GM19238 (cell line): Measurements from ENCODE around the gene TTC9.
A peak's percentile ranks its signal among the peaks of the same experiment; 100 is the strongest.
"Not testable (repeated sequence)": the region's sequence is repeated elsewhere in the genome, so short reads cannot be mapped to it uniquely, and the experiment has no call there.

ENCODE experiments used
- DNase-seq: peaks from one replicate; pipeline ENCODE4 v3.0.0; 2011; ENCODE audit warnings: low spot score; ENCODE audit not compliant: insufficient read length

Gene TTC9

DNA sequence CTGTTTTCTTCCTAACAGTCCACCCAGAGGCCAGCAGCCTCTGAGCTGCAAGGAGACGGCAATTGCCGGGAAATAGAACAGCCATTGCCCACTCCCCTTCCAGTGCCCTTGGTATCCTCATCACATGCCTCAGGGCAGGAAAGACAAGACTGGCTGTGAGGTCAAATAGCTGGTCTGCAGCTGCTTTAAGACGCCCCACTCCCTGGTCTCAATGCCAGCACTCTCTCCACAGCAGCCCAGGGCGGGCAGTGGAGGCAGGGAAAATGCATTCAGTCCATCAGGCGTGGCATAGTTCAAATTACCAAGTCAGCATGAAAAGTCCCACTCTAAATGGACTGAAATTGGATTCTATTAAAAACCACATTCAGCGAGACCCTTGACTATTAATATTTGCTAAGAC, 35.6 kb downstream of the TTC9 start:
- DNase-seq: no peak

DNA sequence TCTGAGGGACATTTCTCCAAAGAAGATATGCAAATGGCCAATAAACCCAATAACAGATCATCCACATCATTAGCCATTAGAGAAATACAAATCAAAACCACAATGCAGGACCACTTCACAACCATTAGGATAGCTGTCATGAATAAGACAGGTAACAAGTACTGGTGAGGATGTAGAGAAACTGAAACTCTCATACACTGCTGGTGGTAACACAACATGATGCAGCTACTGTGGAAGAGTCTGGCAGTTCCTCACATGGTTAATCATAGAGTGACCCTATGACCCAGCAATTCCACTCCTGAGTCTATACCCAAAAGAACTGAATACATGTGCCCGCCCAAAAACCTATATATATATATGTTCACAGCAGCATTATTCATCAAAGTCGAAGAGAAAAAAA, 39.0 kb downstream of the TTC9 start:
- no peak for DNase-seq

DNA sequence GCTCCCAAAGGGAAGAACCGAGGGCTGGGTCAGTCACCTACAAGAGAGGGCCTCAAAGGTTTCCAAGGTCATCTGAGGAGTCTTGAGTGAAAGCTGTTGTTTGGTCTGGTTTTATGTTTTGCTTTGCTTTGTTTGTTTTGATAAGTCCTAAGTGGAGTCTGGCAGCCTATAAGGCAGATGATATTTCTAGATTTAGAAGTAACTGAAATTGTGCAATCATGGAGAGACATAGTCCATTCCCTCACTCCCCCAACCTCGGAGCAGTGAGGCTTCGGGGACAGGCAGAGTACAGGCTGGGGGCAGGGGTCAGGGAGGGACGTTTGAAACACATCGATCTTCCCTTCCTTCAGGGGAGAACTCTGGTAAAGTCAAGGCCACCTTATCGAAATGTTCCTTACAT, 42.3 kb downstream of the TTC9 start:
- DNase-seq: no peak

DNA sequence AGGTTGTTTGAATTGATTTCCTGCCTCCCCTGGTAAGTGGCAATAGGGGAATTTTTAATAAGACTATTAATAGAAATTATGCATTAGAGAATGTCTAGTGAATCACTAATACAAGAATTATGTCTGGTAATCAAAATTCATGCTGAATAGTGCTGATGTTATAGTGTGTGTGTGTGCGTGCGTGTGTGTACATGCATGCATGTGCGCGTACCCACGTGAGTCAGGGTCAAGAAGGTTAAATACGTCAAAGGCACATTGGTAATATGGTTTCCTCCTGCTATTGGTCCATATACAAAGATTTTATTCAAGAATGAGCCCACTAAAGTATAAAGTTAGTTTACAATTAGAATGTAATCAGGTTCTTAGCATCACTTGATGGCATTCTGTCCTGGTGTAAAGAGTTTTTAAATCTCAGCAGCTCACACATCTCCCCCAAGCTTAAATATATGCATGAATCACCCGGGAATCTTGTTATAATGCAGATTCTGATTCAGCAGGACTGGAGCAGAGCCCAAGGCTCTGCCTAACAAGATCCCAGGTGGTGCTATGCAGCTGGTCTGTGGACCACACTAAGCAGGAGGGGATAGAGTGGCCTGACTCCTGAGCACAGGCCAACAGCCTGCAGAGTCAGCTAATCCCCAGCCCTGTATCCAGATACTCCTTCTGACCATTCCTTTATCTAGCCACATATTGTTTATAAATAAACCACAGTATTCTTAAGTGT, 43.9 kb downstream of the TTC9 start:
- no peak for DNase-seq

DNA sequence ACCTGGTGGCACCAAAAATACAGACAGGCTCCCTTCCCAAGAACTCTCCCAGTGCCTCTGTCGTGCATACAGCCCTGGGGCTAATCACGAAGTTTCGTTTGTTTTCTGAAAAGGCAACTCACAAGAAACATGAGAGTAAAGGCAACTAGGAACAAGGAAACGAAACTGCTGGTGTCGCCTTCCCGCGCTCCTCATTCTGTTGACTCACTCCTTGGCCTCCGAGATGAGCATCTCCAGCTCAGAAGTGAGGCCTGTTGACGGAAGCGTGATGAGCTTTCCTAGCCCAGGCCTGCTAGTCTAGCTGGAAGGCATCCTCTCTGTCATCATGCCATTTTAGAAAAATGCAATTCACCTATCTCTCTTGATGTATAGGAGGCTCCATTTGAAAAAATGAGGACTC, 50.5 kb downstream of the TTC9 start:
- no peak for DNase-seq

DNA sequence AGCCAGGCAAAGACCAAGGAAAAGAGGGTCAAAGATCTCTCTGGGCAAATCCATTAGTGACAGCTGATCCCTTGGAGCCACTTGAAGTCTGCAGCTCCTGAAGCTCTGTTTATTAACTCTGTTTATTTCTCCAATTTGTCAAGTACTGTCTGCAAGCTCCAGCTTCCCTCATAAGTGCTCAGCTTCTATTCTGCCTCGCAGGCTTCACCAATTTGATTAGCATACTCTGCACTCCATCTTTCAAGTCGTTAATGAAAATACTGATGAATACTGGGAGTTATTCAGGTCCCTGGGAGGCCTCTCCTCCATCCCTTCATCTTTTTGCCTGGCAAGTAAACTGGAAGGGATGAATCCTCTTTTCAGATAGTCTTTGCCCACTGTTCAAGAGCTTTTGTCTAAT, 54.3 kb downstream of the TTC9 start:
- no peak for DNase-seq

DNA sequence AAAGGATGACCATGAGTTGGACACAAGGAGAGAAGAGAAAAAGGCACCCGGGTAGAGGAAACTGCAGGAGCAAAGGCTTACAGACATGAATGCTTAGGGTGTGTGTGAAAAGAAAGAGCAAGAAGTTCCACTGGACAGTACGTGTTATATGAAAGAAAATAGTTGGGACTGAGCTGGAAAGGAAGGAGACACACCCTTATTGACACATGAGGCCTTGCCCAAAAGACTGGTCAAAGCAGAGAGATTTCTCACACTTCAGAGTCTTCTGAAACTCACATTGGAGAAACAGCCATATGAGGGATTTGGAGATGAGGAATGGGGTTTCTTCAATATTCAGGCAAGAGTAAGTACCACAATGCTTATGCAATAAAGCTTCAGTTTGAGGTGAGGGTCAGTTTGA, 56.0 kb downstream of the TTC9 start:
- DNase-seq: no peak

DNA sequence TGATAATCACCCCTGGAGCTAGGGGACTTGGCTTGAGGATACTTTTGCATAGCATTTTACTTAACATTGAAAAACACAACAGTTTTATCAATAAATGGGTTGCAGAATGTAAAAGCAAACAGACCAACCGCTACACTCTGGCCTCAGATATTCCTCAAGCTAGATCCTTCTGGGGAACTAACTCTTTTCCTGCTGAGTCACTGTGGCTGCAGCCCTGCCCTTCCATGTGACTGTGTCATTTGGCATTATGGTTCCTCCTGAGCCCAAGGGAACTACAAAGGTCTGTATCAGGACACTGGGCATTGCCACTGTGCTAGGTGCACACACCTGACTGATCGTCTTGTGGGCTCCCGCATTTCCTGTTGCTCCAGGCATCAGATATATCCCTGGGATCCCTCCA, 56.6 kb downstream of the TTC9 start:
- no peak for DNase-seq

DNA sequence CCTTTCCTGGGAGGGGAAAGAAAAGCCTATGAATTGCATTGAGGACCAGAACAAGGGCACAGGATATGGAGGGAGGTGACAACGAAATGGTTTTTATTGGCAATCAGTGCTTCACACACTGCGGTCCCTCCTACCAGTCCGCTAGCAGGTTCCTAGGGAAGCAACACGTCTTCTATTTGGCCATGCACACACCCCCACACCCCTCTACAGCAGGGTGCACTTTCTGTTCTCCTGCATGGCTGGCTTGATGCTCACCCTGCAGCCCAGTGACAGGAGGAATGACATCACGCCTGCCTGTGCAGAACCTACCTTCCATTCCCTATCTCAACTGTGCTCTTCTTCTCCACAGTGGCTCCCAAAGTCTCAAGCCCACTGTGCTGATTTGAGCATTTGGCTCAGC, 57.9 kb downstream of the TTC9 start:
- no peak for DNase-seq

DNA sequence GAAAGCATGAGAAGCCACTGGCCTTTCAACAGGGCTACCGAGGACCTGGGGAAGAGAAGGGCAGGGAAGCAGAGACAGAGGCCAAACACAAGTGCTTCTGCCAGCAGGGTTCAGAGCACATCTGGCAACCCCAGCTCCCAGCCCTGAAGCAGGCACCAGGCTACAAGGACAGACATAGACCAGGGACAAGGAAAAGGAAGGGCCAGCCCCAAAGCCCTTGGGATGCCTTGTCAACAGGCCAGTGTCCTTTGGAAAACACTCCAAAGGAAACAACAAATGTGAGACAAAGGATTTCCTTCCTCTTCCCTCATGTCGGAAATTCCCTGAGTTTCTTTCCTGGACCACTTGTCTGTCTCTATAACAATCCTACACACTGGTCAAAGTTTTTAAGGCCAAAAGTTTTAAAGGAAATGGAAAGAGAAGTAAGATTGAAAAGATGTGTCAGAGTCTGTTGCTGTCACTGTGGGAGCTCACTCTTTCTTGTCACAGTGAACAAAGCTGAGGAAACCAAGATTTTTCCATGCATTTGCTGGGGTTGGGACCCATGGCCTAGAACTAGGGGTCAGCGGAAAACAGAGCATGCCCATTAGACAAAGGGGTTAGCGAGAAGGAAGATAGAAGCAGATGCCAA, 59.4 kb downstream of the TTC9 start:
- DNase-seq: no peak

DNA sequence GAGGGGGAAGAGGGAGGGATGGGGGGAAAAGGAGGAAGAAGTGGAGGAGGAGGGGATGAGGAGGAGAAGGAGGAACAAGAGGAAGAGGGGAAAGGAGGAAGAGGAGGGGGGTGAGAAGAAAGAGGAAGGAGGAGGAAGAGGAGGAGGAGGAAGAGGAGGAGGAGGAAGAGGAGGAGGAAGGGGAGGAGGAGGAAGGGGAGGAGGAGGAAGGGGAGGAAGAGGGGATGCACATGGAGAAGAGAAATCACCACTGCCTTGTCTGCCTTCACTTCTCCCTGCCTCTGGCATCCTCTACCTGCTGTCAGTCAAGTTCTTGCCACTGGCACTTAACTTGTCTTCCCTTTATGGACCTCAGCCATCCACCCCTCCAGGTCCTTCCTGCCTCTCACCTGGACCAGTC, 59.9 kb downstream of the TTC9 start:
- DNase-seq: no peak

DNA sequence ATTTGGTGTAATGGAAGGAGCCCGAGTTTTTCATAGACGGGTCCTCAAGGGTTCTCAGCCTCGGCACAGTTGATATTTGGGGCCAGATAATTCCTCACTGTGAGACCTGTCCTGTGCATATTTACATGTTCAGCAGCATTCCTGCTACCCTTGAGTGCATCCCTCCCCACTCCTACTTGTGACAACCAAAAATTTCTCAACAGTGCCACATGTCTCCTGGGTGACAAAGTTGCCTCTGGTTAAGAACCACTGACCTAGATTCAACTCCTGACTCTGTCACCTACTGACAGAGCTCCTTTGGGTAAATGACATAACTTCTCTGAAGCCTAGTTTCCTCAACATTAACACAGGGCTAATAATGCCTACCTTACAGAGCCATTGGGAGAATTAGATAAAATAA, 60.4 kb downstream of the TTC9 start:
- DNase-seq: no peak

DNA sequence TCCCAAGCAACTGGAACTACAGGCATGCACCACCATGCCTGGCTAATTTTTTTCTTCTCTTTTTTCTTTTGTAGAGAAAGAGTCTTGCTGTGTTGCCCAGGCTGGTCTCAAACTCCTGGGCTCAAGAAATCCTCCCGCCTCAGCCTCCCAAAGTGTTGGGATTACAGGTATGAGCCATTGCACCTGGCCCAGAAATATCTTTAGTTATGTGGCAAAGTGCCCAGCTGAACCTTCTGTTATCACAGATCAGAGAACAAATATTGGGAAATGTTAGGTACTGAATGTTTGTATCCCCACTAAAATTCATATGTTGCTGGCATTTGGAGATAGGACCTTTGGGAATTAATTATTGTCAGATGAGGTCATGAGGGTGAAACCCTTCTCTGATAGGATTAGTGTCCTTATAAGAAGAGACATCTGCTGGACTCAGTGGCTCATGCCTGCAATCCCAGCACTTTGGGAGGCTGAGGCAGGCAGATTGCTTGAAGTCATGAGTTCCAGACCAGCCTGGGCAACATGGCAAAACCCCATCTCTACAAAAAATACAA, 62.0 kb downstream of the TTC9 start:
- DNase-seq: not testable (repeated sequence)

DNA sequence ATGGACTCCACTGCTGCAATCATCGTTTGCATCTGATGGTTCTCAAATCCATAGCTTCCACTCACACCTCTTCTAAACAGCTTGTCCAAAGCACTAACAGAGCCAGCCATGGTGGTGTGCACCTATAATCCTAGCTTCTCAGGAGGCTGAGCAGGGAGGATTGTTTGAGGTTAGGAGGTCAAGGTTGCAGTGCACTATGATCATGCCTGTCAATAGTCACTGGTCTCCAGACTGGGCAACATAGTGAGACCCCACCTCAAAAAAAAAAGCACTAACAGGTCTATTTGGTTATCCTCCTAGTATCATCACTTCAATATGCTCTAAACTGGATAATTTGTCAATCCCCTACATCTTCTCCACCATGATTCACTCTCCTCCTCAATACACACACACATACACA, 63.2 kb downstream of the TTC9 start:
- no peak for DNase-seq

DNA sequence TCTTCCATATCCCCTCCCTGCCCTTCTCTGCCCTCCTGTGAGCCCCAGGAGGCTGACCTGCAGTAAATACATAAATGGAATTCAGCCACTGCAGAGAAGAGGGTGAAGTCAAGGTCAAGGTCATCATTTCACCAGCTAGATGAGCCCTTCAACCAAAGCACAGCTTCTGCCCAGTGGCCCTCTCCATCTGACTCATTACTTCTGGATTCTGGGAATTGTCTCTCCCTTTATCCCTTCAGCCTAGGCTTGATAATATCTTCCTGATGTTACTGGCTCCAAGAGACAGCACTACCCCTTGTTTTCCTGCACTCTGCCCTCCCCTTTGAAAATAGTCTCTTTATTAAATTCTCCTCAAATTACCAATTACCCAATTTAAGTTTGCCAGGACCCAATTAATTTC, 64.5 kb downstream of the TTC9 start:
- no peak for DNase-seq

DNA sequence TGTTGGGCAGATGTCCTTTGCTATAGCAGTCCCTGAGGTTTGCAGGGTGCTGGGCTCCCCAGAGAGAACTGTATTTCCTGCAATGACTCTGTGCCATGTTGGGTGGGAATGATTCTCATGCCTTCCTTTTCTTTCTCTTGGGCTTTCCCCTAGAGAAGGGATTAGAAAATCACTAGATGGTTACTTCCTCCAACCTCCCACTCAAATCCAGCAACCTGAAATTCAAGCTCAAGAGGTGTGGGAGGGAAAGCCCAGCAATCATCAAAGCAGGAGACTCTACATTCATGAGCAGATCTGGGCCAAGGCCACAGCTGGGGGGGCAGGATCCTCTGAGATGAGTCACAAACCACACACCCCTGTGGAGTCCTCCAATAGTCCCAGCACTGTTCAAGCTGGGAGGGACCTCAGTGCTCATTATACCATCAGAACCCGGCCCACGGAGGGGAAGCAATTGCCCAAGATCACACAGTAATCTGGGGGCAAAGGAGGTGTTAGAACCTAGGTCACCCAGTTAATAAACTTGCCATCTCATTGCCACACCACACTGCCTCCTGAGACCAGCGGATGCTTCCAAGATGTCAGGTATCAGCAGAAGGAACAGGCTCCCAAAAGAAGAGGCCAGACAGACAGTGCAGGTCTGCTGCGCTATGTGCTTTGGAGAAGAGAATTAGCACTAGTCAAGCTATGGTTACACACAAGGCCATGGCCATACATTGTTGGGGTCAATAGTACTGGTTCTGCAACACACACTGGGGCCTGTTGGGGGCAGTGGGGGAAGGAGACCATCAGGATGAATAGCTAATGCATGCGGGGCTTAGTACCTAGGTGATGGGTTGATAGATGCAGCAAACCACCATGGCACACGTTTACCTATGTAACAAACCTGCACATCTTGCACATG, 65.7 kb downstream of the TTC9 start:
- peak; percentile 30 for DNase-seq

DNA sequence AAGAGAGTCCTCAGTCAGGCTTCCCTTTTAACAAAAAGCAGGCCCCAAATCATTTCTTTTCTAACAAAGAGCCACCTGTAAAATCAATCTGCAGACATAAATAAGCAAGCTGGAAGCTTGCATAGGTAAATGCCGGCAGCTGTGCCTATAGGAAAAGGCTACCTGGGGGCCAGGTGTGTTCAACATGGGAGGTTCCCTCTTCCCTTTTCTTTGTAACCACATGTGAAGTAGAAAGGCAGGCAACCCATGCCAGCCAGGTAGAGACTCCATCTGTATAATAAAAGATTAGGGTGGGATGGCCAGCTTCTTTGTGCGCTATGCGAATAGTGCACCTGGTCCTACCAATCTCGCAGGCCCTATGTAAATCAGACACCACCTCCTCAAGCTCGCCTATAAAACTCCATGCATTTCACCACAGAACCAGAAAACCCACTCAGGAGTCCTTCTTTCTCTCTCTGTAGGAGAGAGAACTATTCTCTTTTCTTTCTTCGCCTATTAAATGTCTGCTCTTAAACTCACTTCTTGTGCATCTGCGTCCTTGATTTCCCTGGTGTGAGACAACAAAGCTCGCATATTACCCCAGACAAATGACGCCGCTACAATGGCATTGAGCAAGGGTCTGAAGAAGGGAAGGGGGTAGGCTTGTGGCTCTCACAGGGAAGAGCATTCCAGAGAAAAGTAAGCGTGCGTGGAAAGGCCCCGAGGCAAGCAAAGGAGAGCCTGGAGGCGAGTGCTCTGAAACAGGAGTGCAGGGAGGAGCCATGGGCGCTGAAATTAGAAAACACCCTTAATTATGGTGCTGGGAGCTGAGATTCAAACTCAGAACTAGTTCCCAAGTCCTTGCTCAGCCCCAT, 67.2 kb downstream of the TTC9 start:
- DNase-seq: no peak

DNA sequence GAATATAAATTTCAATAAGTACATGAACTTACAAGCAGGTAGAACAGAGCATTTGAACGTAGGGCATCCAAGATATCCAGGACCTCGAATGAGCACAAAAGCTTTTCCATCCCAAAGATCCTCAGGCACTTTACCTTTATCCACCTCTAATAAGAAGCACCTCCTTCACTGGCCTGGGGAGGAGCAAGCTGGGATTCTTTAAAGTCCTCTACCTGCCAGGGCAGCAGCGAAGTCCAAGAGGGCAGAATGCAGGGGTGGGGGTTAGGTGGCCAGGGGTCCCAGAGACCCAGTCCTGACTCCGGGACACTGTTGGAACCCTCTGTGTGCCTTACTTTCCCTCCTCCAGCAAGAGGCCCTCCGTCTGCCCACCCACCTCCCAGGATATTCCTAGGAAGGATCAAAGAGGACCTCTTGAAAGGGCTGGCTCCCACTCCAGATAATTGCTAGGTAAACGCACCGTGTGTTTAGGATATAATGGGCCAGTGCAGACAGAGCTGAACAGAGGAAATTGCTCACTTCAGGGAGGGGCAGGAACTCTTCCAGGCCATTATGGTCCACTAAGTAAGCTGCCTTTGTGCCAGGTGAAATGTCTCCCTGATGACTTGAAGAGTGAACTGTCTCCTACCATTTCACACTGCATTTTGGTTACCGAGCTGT, 68.1 kb downstream of the TTC9 start:
- no peak for DNase-seq

DNA sequence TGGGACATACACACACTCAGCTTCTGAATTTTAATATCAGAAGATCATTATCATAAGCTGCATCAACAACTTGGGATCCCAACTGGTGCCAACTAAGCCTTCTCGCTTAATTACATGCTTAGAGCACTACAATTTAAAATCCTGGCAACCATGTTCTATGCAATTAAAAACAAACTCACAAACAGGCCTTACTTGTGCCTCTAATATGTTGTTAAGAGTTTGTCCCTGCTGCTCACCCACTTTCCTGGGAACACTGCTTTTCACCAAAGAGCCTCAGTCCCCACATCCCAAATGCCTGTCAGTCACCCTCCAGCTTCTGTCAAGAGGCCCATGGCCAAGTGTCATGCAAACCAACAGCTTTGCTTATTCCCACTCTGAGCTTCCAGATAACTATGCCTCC, 69.7 kb downstream of the TTC9 start:
- no peak for DNase-seq

DNA sequence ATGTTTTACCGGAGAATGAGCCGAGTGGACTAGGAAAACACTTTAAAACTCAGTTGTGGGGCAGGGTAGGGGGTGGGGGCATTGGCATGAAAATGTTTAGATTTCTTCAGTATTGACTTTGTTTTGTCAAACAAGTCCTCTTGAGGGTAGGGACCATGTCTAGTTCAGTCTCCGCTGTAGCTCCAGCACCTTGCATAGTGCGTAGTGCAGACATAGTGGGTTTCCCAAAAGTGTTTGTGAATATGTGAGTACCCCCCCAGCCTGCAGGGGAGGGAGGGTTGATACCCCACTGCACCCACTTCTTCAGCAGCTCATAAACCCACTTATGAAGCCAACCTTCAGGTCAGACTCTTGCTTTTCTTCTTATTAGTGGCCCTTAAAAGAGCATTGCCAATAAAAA, 71.4 kb downstream of the TTC9 start:
- DNase-seq: no peak

DNA sequence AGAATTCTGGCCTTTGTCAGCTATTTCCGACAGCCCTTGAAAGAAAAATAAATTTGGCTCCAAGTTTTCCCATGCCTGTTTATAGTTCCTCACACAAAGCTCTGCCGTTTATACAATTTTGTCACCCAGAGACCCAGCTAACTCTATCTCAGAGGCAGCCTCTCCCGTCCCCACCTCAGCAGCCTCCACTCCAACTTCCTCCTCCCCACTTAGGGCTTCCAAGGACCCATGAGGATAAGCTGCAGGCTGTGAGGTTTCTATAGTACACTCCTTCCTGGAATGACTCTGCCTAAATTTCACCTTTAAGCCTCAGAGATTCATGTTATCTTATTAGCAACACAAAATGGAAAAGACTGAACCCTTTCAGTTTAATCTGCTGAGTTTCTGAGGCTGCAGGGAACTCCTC, 71.8 kb downstream of the TTC9 start:
- DNase-seq: no peak
